ENCODE data around the gene SHISA6.

The SHISA6 gene

GRCh38 chr17:11284811-11285210, 43.8 kb downstream of the SHISA6 start:
- Histone ChIP-seq H3K36me3 (ENCODE audit: insufficient read depth) (no peaks in the 10 kb centered on the region), H3K4me3 (IDR thresholded peaks at IDR 0.05; ENCODE audit: insufficient read depth, low read depth, low read length) (no peak overlapping the region), H3K79me2 (ENCODE audit: insufficient read depth, low read depth) (no peaks in the 10 kb centered on the region), H3K4me2 (no peak overlapping the region), H3K27me3 (ENCODE audit: insufficient read depth, low read depth) (no peaks in the 10 kb centered on the region), H3K27ac (no peak overlapping the region), H2AFZ (ENCODE audit: low read depth) (no peak overlapping the region), H4K20me1 (ENCODE audit: insufficient read depth) (no peaks in the 10 kb centered on the region), H3K9ac (no peak overlapping the region), H3K4me1 (ENCODE audit: low read depth, poor library complexity, severe bottlenecking) (no peaks in the 10 kb centered on the region)
- no peak for TF ChIP-seq CTCF (conservative IDR thresholded peaks at IDR 0.05; ENCODE audit: low read depth, low read length)

DNA sequence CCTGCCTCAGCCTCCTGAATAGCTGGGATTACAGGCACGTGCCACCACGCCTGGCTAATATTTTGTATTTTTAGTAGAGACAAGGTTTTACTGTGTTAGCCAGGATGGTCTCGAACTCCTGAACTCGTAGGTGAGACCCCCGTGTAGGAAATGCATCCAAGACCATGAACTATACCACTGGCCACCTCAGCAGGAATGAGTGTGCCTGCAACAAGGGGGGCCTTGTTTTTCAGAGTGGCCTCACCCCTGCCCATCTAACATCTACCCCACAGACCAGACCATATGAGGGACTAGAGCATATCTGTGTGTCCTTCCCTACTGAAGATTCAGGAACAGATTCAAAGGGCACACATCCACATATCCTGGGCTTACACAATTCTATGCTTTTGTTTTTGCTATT, 44.9 kb downstream of the SHISA6 start:
- Histone ChIP-seq H3K27me3 (ENCODE audit: insufficient read depth, low read depth) (no peaks in the 10 kb centered on the region), H3K9ac (no peak overlapping the region), H3K4me2 (no peak overlapping the region), H3K4me1 (ENCODE audit: low read depth, poor library complexity, severe bottlenecking) (no peaks in the 10 kb centered on the region), H3K4me3 (IDR thresholded peaks at IDR 0.05; ENCODE audit: insufficient read depth, low read depth, low read length) (no peak overlapping the region), H3K27ac (no peak overlapping the region), H3K36me3 (ENCODE audit: insufficient read depth) (no peaks in the 10 kb centered on the region), H4K20me1 (ENCODE audit: insufficient read depth) (no peaks in the 10 kb centered on the region), H2AFZ (ENCODE audit: low read depth) (no peak overlapping the region), H3K79me2 (ENCODE audit: insufficient read depth, low read depth) (no peaks in the 10 kb centered on the region)
- TF ChIP-seq CTCF (conservative IDR thresholded peaks at IDR 0.05; ENCODE audit: low read depth, low read length) = no peak

GRCh38 chr17:11287791-11288190, 46.8 kb downstream of the SHISA6 start:
- no peak overlapping the region for H2AFZ ChIP-seq (ENCODE audit: low read depth)
- H3K4me1 ChIP-seq (ENCODE audit: low read depth, poor library complexity, severe bottlenecking) = no peaks in the 10 kb centered on the region
- H3K36me3 ChIP-seq (ENCODE audit: insufficient read depth) = no peaks in the 10 kb centered on the region
- TF ChIP-seq CTCF (conservative IDR thresholded peaks at IDR 0.05; ENCODE audit: low read depth, low read length) = no peak
- no peaks in the 10 kb centered on the region for H3K27me3 ChIP-seq (ENCODE audit: insufficient read depth, low read depth)
- H4K20me1 ChIP-seq (ENCODE audit: insufficient read depth) = no peaks in the 10 kb centered on the region
- H3K79me2 ChIP-seq (ENCODE audit: insufficient read depth, low read depth) = no peaks in the 10 kb centered on the region
- H3K4me2 ChIP-seq = no peak overlapping the region
- H3K9ac ChIP-seq = no peak overlapping the region
- no peak overlapping the region for H3K4me3 ChIP-seq (IDR thresholded peaks at IDR 0.05; ENCODE audit: insufficient read depth, low read depth, low read length)
- no peak overlapping the region for H3K27ac ChIP-seq

DNA sequence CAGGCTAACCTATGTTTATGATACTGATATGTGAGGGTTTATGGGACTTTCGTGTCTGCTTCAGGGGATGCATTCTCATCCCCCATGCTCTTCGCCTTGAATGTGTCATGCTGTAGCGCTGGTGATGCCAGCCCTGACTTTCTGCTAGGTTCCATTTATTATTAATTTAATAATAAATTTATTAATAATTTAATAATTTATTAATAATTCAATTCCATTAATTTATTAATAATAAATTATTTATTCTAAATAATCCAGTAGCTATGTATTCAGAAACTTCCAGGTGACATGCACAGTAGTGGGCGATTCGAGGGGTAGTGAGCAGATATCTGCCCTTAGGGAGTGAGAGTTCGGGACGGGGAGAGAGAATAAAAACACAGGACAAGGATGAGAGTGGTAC, 49.8 kb downstream of the SHISA6 start:
- no peak overlapping the region for H3K9ac ChIP-seq
- H3K4me2 ChIP-seq = no peak overlapping the region
- no peak overlapping the region for H3K27ac ChIP-seq
- no peak for TF ChIP-seq CTCF (conservative IDR thresholded peaks at IDR 0.05; ENCODE audit: low read depth, low read length)
- no peaks in the 10 kb centered on the region for H3K79me2 ChIP-seq (ENCODE audit: insufficient read depth, low read depth)
- H3K27me3 ChIP-seq (ENCODE audit: insufficient read depth, low read depth) = no peaks in the 10 kb centered on the region
- no peak overlapping the region for H3K4me3 ChIP-seq (IDR thresholded peaks at IDR 0.05; ENCODE audit: insufficient read depth, low read depth, low read length)
- no peaks in the 10 kb centered on the region for H4K20me1 ChIP-seq (ENCODE audit: insufficient read depth)
- no peak overlapping the region for H2AFZ ChIP-seq (ENCODE audit: low read depth)
- H3K4me1 ChIP-seq (ENCODE audit: low read depth, poor library complexity, severe bottlenecking) = no peaks in the 10 kb centered on the region
- no peaks in the 10 kb centered on the region for H3K36me3 ChIP-seq (ENCODE audit: insufficient read depth)

- Histone ChIP-seq H3K27me3 (ENCODE audit: insufficient read depth, low read depth) (no peaks in the 10 kb centered on the region), H3K9ac (no peak overlapping the region), H2AFZ (ENCODE audit: low read depth) (no peak overlapping the region), H3K4me1 (ENCODE audit: low read depth, poor library complexity, severe bottlenecking) (no peaks in the 10 kb centered on the region), H3K4me2 (no peak overlapping the region), H3K36me3 (ENCODE audit: insufficient read depth) (no peaks in the 10 kb centered on the region), H4K20me1 (ENCODE audit: insufficient read depth) (no peaks in the 10 kb centered on the region), H3K27ac (no peak overlapping the region), H3K79me2 (ENCODE audit: insufficient read depth, low read depth) (no peaks in the 10 kb centered on the region), H3K4me3 (IDR thresholded peaks at IDR 0.05; ENCODE audit: insufficient read depth, low read depth, low read length) (no peak overlapping the region)
- no peak for TF ChIP-seq CTCF (conservative IDR thresholded peaks at IDR 0.05; ENCODE audit: low read depth, low read length)
Measured at GRCh38 chr17:11292491-11292890, 51.5 kb downstream of the SHISA6 start.
